ENCODE data around the gene C1R.

DNA sequence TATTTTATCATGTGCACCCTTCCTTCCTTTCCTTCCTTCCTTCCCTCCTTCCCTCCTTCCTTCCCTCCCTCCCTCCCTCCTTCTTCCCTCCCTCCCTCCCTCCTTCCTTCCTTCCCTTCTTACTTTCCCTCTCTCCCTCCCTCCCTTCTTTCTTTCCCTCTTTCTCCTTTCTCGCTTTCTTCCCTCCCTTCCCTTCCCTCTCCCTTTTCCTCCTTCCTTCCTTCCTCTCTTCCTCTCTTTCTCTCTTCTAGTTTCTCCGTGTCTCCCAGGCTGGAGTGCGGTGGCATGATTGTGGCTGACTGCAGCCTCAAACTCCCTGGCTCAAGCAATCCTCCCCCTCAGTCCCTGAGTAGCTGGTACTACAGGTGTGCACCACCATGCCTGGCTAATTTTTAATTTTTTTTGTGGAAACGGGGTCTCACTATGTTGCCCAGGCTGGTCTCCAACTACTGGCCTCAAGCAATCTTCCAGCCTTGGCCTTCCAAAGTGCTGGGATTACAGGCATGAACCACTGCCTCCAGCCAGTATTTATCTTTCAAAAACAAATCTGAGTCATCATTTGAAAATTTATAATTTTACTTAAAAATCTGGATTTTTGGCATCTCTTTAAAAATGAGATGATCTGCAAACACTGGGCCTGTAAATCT, 8.9 kb upstream of the C1R start:
- TF ChIP-seq CTCF (IDR thresholded peaks at IDR 0.05; ENCODE audit: low read depth, low read length) = no peak
- TF ChIP-seq EZH2phosphoT487 (IDR thresholded peaks at IDR 0.05; ENCODE audit: low read depth) = no peak
